ENCODE data around the gene FGF7.
"Not testable (repeated sequence)": the region's sequence is repeated elsewhere in the genome, so short reads cannot be mapped to it uniquely, and the experiment has no call there.

GRCh38 chr15:49471248-49471647, 48.2 kb downstream of the FGF7 start:
- TF ChIP-seq, protein P1, sequence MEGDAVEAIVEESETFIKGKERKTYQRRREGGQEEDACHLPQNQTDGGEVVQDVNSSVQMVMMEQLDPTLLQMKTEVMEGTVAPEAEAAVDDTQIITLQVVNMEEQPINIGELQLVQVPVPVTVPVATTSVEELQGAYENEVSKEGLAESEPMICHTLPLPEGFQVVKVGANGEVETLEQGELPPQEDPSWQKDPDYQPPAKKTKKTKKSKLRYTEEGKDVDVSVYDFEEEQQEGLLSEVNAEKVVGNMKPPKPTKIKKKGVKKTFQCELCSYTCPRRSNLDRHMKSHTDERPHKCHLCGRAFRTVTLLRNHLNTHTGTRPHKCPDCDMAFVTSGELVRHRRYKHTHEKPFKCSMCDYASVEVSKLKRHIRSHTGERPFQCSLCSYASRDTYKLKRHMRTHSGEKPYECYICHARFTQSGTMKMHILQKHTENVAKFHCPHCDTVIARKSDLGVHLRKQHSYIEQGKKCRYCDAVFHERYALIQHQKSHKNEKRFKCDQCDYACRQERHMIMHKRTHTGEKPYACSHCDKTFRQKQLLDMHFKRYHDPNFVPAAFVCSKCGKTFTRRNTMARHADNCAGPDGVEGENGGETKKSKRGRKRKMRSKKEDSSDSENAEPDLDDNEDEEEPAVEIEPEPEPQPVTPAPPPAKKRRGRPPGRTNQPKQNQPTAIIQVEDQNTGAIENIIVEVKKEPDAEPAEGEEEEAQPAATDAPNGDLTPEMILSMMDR (IDR thresholded peaks at IDR 0.05) = not testable (repeated sequence)
- not testable (repeated sequence) for TF ChIP-seq POLR2A, POLR2AphosphoS5 (IDR thresholded peaks at IDR 0.05)

Measured in breast epithelium (tissue), 3 donors.